Neural cell (in vitro differentiated cells): ENCODE results near the gene EBF3. TPM values are rescaled to one million over a fixed set of nuclear protein-coding genes. Genes with fewer than 3 reads are reported as not detected.

ENCODE experiments used
- H2AFZ ChIP-seq: fragments of 200-600, 300-800 bp; sonication (generic), shearing (Covaris generic); 2 replicates; pipeline ENCODE4 v1.6.0; 2014; ENCODE audit warnings: low read depth, mild to moderate bottlenecking, antibody characterized with exemption, low read length, moderate library complexity
- H3F3A ChIP-seq: fragments of 200-600 bp; shearing (Covaris generic); 2 replicates; pipeline ENCODE4 v1.6.1; 2016; ENCODE audit warnings: mild to moderate bottlenecking, moderate library complexity, mixed read lengths, antibody characterized with exemption, low read length; ENCODE audit not compliant: insufficient read depth, poor library complexity, severe bottlenecking
- H3K27ac ChIP-seq: fragments of 200-600, 300-800 bp; sonication (generic), shearing (Covaris generic); 2 replicates; pipeline ENCODE4 v1.5.1; 2014; ENCODE audit warnings: mild to moderate bottlenecking, low read length, moderate library complexity
- H3K27me3 ChIP-seq: fragments of 300-800, 200-600 bp; sonication (generic), shearing (Covaris generic); 2 replicates; pipeline ENCODE4 v1.6.0; 2014; ENCODE audit warnings: mild to moderate bottlenecking, low read depth, low read length, moderate library complexity; ENCODE audit not compliant: insufficient read depth
- H3K36me3 ChIP-seq: fragments of 300-800, 200-600 bp; sonication (generic), shearing (Covaris generic); 2 replicates; pipeline ENCODE4 v1.5.1; 2014; ENCODE audit warnings: mild to moderate bottlenecking, antibody characterized with exemption, low read length, moderate library complexity; ENCODE audit not compliant: insufficient read depth
- H3K4me2 ChIP-seq: fragments of 300-800, 200-600 bp; sonication (generic), shearing (Covaris generic); 2 replicates; pipeline ENCODE4 v1.6.0; 2014; ENCODE audit warnings: mild to moderate bottlenecking, low read length
- H3K4me3 ChIP-seq: fragments of 300-800, 200-600 bp; sonication (generic), shearing (Covaris generic); 2 replicates; pipeline ENCODE4 v1.5.1; 2014; ENCODE audit warnings: mild to moderate bottlenecking, low read length, moderate library complexity
- H3K79me2 ChIP-seq: fragments of 200-600 bp; shearing (Covaris generic); replicated peaks from 2 replicates; pipeline ENCODE4 v1.6.0; 2014; ENCODE audit warnings: mild to moderate bottlenecking, low read length, moderate library complexity; ENCODE audit not compliant: insufficient read depth
- H3K9ac ChIP-seq: fragments of 300-800, 200-600 bp; sonication (generic), shearing (Covaris generic); 2 replicates; pipeline ENCODE4 v1.6.1; 2016; ENCODE audit warnings: mild to moderate bottlenecking, low read length, mixed read lengths
- H3K9me2 ChIP-seq: fragments of 200-600 bp; shearing (Covaris generic); 2 replicates; pipeline ENCODE4 v1.6.1; 2016; ENCODE audit warnings: mild to moderate bottlenecking, low read length, mixed read lengths; ENCODE audit not compliant: insufficient read depth
- H3K9me3 ChIP-seq: fragments of 200-600, 300-800 bp; sonication (generic), shearing (Covaris generic); 2 replicates; pipeline ENCODE4 v1.6.1; 2016; ENCODE audit warnings: mild to moderate bottlenecking, mixed run types, low read length, moderate library complexity, mixed read lengths
- H4K20me1 ChIP-seq: fragments of 200-600 bp; shearing (Covaris generic); 2 replicates; pipeline ENCODE4 v1.6.1; 2016; ENCODE audit warnings: mild to moderate bottlenecking, mixed run types; ENCODE audit not compliant: insufficient read depth
- CTCF ChIP-seq: fragments of 450-650 bp; IDR thresholded peaks from 2 replicates; pipeline ENCODE4 v1.5.1; 2014; ENCODE audit warnings: antibody characterized with exemption, mild to moderate bottlenecking, moderate library complexity; ENCODE audit not compliant: poor library complexity, severe bottlenecking
- EP300 ChIP-seq: fragments of 450-650 bp; conservative IDR thresholded peaks from 2 replicates; pipeline ENCODE4 v1.6.1; 2014; ENCODE audit warnings: antibody characterized with exemption, mild to moderate bottlenecking, moderate library complexity; ENCODE audit not compliant: poor library complexity, severe bottlenecking
- EZH2 ChIP-seq: fragments of 200-600, 300-800 bp; shearing (Covaris generic), sonication (generic); IDR thresholded peaks from 2 replicates; pipeline ENCODE4 v1.6.1; 2014; ENCODE audit warnings: antibody characterized with exemption, low read length, borderline replicate concordance, mild to moderate bottlenecking; ENCODE audit not compliant: insufficient read depth, poor library complexity, severe bottlenecking
- MXI1 ChIP-seq: fragments of 450-650 bp; conservative IDR thresholded peaks from 2 replicates; pipeline ENCODE4 v1.6.1; 2014; ENCODE audit warnings: antibody characterized with exemption, mild to moderate bottlenecking; ENCODE audit not compliant: poor library complexity, severe bottlenecking
- POLR2AphosphoS5 ChIP-seq: IDR thresholded peaks from 2 replicates; pipeline ENCODE4 v1.6.1; 2012
- RAD21 ChIP-seq: fragments of 450-650 bp; conservative IDR thresholded peaks from 2 replicates; pipeline ENCODE4 v1.6.1; 2014; ENCODE audit warnings: antibody characterized with exemption, mild to moderate bottlenecking, moderate library complexity
- REST ChIP-seq: IDR thresholded peaks from 2 replicates; pipeline ENCODE4 v1.6.1; 2012; ENCODE audit warnings: borderline replicate concordance
- SMC3 ChIP-seq: fragments of 450-650 bp; conservative IDR thresholded peaks from 2 replicates; pipeline ENCODE4 v1.6.1; 2014; ENCODE audit warnings: antibody characterized with exemption, mild to moderate bottlenecking, moderate library complexity; ENCODE audit not compliant: poor library complexity
- TAF1 ChIP-seq: IDR thresholded peaks from 2 replicates; pipeline ENCODE4 v1.6.1; 2012; ENCODE audit warnings: low read depth
- polyA plus RNA-seq: library from polyadenylated mRNA; depleted of rRNA; stranded (reverse); fragments of >200 nt; gene quantifications from 2 replicates; pipeline ENCODE4 v1.2.3, GENCODE V29; 2014

Gene EBF3
- polyA plus RNA-seq, 1 donor from 2014 or later, result 0.38 TPM

DNA sequence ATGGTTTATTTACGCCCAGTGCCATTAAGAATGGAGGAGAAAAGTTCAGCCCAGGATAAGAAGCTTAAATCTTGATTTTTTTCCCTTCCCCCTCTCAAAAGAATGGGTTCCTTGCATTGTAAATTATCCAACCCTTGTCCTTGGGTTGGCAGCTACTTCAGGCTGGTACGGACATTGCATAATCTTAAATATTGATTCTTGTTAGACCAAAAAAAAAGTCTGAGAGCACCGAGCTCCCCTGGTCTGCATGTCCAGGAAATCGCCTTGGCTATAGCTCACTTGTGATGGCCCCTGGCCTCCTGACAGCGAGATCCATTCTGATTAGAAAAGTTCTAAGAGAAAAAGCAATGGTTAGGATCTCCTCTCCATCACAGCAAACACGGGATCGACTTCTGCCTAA, 151.7 kb downstream of the EBF3 start:
- no peak overlapping the region for H3K4me2 ChIP-seq
- H3K27ac ChIP-seq, result no peak overlapping the region
- no peak overlapping the region for H3K4me3 ChIP-seq
- no peak overlapping the region for H2AFZ ChIP-seq
- H3K27me3 ChIP-seq, result no peaks in the 10 kb centered on the region
- no peaks in the 10 kb centered on the region for H3K36me3 ChIP-seq
- H4K20me1 ChIP-seq, result no peaks in the 10 kb centered on the region
- H3K9me2 ChIP-seq, result no peaks in the 10 kb centered on the region
- no peaks in the 10 kb centered on the region for H3K79me2 ChIP-seq
- no peaks in the 10 kb centered on the region for H3K9me3 ChIP-seq
- H3K9ac ChIP-seq, result no peak overlapping the region
- no peak for TF ChIP-seq SMC3
- TF ChIP-seq MXI1, result no peak
- TF ChIP-seq EP300, result no peak
- no peak for TF ChIP-seq CTCF
- TF ChIP-seq REST, result no peak
- H3F3A ChIP-seq, result no peaks in the 10 kb centered on the region

DNA sequence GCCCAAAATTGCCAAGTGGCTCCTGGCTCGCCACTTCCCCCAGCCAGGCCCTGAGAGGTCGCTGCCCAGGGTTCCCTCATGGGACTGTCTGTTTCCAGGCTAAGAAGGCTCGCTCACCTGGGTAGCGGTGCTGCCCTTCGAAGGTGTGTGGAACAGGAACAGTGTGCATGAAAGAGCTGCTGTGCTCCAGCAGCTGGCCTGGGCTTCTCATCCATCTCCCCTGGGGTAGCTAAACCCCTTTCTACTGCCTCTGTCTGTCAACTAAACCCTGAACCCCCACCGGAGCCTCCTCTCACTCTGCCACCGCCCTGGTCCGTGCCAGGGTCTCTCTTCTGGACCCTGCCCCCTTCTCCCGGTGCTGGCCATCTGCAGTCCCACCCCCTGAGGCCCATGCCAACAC, 152.9 kb downstream of the EBF3 start:
- no peak for TF ChIP-seq POLR2AphosphoS5
- no peak for TF ChIP-seq TAF1
- no peak for TF ChIP-seq CTCF
- TF ChIP-seq MXI1, result no peak
- TF ChIP-seq RAD21, result no peak
- no peak for TF ChIP-seq EZH2
- TF ChIP-seq SMC3, result no peak
- no peak for TF ChIP-seq EP300
- TF ChIP-seq REST, result no peak
- H3K79me2 ChIP-seq, result no peaks in the 10 kb centered on the region
- H3K36me3 ChIP-seq, result no peaks in the 10 kb centered on the region
- H3K27ac ChIP-seq, result no peak overlapping the region
- H3K9me2 ChIP-seq, result no peaks in the 10 kb centered on the region
- no peaks in the 10 kb centered on the region for H3K9me3 ChIP-seq
- H4K20me1 ChIP-seq, result no peaks in the 10 kb centered on the region
- no peaks in the 10 kb centered on the region for H3F3A ChIP-seq
- H3K27me3 ChIP-seq, result no peaks in the 10 kb centered on the region
- H3K4me2 ChIP-seq, result no peak overlapping the region
- H3K4me3 ChIP-seq, result no peak overlapping the region
- H2AFZ ChIP-seq, result no peak overlapping the region
- no peak overlapping the region for H3K9ac ChIP-seq
